ENCODE results near the gene ALDH16A1.

Gene ALDH16A1

GRCh38 chr19:49463960-49464740, 11.1 kb downstream of the ALDH16A1 start:
- H3K36me3 ChIP-seq (ENCODE audit: insufficient read depth, low read length) = no peaks in the 10 kb centered on the region; the same call in 1 of the 2 replicates
- H3K4me3 ChIP-seq (ENCODE audit: low read length, poor library complexity, severe bottlenecking) = no peak overlapping the region
- no peaks in the 10 kb centered on the region for H3K27me3 ChIP-seq (ENCODE audit: insufficient read depth, low read length, poor library complexity, severe bottlenecking)
- H3K9ac ChIP-seq (ENCODE audit: low read depth, low read length, poor library complexity, severe bottlenecking) = no peak overlapping the region
- H3K79me2 ChIP-seq (ENCODE audit: insufficient read depth, low read length) = 0 out of 2 replicates have a peak, but pooled peaks cover 2% of the 10 kb centered on the region
- H4K20me1 ChIP-seq (ENCODE audit: insufficient read depth, low read length, poor library complexity, severe bottlenecking) = no peaks in the 10 kb centered on the region
- H2AFZ ChIP-seq (ENCODE audit: low read length) = no peak overlapping the region
- H3K4me1 ChIP-seq (ENCODE audit: insufficient read depth, low read length, poor library complexity, severe bottlenecking) = peaks cover 12% of the 10 kb centered on the region
- TF ChIP-seq CTCF (conservative IDR thresholded peaks at IDR 0.05; ENCODE audit: low read length) (no peak), EZH2phosphoT487 (IDR thresholded peaks at IDR 0.05; ENCODE audit: borderline replicate concordance) (no peak)
- no peaks in the 10 kb centered on the region for H3K9me2 ChIP-seq (replicated peaks; ENCODE audit: low read depth, low read length)
- no peaks in the 10 kb centered on the region for H3K9me3 ChIP-seq (ENCODE audit: insufficient read depth, low read depth, low read length)
- no peak overlapping the region for H3K4me2 ChIP-seq (ENCODE audit: low read depth, low read length, poor library complexity, severe bottlenecking)
- H3F3A ChIP-seq (ENCODE audit: low read depth) = peaks cover 6% of the 10 kb centered on the region

GRCh38 chr19:49465371-49465770, 12.3 kb downstream of the ALDH16A1 start:
- Histone ChIP-seq H3K9ac (ENCODE audit: low read depth, low read length, poor library complexity, severe bottlenecking) (no peak overlapping the region), H3K4me1 (ENCODE audit: insufficient read depth, low read length, poor library complexity, severe bottlenecking) (peaks cover 17% of the 10 kb centered on the region), H3K36me3 (ENCODE audit: insufficient read depth, low read length) (no peaks in the 10 kb centered on the region; the same call in 1 of the 2 replicates), H3K9me3 (ENCODE audit: insufficient read depth, low read depth, low read length) (no peaks in the 10 kb centered on the region), H3K4me3 (ENCODE audit: low read length, poor library complexity, severe bottlenecking) (no peak overlapping the region), H3F3A (ENCODE audit: low read depth) (peaks cover 11% of the 10 kb centered on the region), H2AFZ (ENCODE audit: low read length) (no peak overlapping the region), H3K79me2 (ENCODE audit: insufficient read depth, low read length) (no peaks in the 10 kb centered on the region), H3K9me2 (replicated peaks; ENCODE audit: low read depth, low read length) (no peaks in the 10 kb centered on the region), H3K4me2 (ENCODE audit: low read depth, low read length, poor library complexity, severe bottlenecking) (no peak overlapping the region), H4K20me1 (ENCODE audit: insufficient read depth, low read length, poor library complexity, severe bottlenecking) (no peaks in the 10 kb centered on the region), H3K27me3 (ENCODE audit: insufficient read depth, low read length, poor library complexity, severe bottlenecking) (no peaks in the 10 kb centered on the region)
- TF ChIP-seq EZH2phosphoT487 (IDR thresholded peaks at IDR 0.05; ENCODE audit: borderline replicate concordance) (no peak), CTCF (conservative IDR thresholded peaks at IDR 0.05; ENCODE audit: low read length) (no peak)

- Histone ChIP-seq H3K4me2 (ENCODE audit: low read depth, low read length, poor library complexity, severe bottlenecking) (peak overlapping the region; percentile 72), H2AFZ (ENCODE audit: low read length) (no peak overlapping the region), H3K9me3 (ENCODE audit: insufficient read depth, low read depth, low read length) (no peaks in the 10 kb centered on the region), H3K27me3 (ENCODE audit: insufficient read depth, low read length, poor library complexity, severe bottlenecking) (no peaks in the 10 kb centered on the region), H3K9me2 (replicated peaks; ENCODE audit: low read depth, low read length) (no peaks in the 10 kb centered on the region), H3K4me3 (ENCODE audit: low read length, poor library complexity, severe bottlenecking) (peak overlapping the region; percentile 66), H4K20me1 (ENCODE audit: insufficient read depth, low read length, poor library complexity, severe bottlenecking) (no peaks in the 10 kb centered on the region), H3K36me3 (ENCODE audit: insufficient read depth, low read length) (no peaks in the 10 kb centered on the region; the same call in 1 of the 2 replicates), H3K79me2 (ENCODE audit: insufficient read depth, low read length) (no peaks in the 10 kb centered on the region), H3F3A (ENCODE audit: low read depth) (peaks cover 19% of the 10 kb centered on the region), H3K4me1 (ENCODE audit: insufficient read depth, low read length, poor library complexity, severe bottlenecking) (peaks cover 36% of the 10 kb centered on the region), H3K9ac (ENCODE audit: low read depth, low read length, poor library complexity, severe bottlenecking) (peak overlapping the region; percentile 55)
- no peak for TF ChIP-seq CTCF (conservative IDR thresholded peaks at IDR 0.05; ENCODE audit: low read length)
- TF ChIP-seq EZH2phosphoT487 (IDR thresholded peaks at IDR 0.05; ENCODE audit: borderline replicate concordance) = no peak
Observed at GRCh38 chr19:49468199-49468598, 15.2 kb downstream of the ALDH16A1 start.

All from Loucy (cell line).